Epithelial cell of proximal tubule (primary cell): ENCODE results near the gene COL25A1. TPM values are rescaled to one million over a fixed set of nuclear protein-coding genes. Genes with fewer than 3 reads are reported as not detected.
A peak's percentile ranks its signal among the peaks of the same experiment; 100 is the strongest.

Source experiments
- DNase-seq: peaks from one replicate; pipeline ENCODE4 v3.0.0-alpha.2; 2011; ENCODE audit warnings: low read depth
- H3K4me3 ChIP-seq: 2 replicates; pipeline ENCODE4 v1.5.1; 2011; ENCODE audit warnings: low read depth, mild to moderate bottlenecking, low read length
- total RNA-seq: library from RNA; depleted of rRNA; stranded (reverse); fragments of >200 nt; gene quantifications from 2 replicates; pipeline ENCODE4 v1.2.3, GENCODE V29; 2015
- TF ChIP-seq, protein P1 (sequence below): conservative IDR thresholded peaks from 2 replicates; pipeline ENCODE4 v1.5.1; 2012; ENCODE audit warnings: low read depth, mild to moderate bottlenecking, low read length

COL25A1 gene
- total RNA-seq, 1 donor from 2014 or later = 0.46 TPM

DNA sequence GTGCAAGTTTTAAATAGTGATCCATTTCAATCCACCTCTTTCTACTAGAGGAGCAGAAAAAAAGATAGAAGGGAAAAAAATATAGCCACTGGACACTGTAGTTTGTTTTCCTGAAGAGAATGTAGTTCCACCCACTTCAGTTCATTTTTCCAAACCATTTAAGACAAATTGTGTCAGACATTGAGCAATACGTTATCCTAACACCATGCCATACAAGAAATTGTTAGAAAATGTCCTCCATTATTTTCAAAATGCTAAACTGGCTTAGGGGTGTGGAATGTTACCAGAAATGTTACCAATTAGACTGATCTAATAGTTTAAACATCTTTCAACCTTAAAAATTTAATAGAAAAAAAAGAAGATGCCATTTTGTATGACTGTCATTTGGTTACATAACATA lies 491.0 kb downstream of the COL25A1 start:
- no peak overlapping the region for H3K4me3 ChIP-seq
- DNase-seq = no peak
- TF ChIP-seq, protein P1, sequence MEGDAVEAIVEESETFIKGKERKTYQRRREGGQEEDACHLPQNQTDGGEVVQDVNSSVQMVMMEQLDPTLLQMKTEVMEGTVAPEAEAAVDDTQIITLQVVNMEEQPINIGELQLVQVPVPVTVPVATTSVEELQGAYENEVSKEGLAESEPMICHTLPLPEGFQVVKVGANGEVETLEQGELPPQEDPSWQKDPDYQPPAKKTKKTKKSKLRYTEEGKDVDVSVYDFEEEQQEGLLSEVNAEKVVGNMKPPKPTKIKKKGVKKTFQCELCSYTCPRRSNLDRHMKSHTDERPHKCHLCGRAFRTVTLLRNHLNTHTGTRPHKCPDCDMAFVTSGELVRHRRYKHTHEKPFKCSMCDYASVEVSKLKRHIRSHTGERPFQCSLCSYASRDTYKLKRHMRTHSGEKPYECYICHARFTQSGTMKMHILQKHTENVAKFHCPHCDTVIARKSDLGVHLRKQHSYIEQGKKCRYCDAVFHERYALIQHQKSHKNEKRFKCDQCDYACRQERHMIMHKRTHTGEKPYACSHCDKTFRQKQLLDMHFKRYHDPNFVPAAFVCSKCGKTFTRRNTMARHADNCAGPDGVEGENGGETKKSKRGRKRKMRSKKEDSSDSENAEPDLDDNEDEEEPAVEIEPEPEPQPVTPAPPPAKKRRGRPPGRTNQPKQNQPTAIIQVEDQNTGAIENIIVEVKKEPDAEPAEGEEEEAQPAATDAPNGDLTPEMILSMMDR = no peak

DNA sequence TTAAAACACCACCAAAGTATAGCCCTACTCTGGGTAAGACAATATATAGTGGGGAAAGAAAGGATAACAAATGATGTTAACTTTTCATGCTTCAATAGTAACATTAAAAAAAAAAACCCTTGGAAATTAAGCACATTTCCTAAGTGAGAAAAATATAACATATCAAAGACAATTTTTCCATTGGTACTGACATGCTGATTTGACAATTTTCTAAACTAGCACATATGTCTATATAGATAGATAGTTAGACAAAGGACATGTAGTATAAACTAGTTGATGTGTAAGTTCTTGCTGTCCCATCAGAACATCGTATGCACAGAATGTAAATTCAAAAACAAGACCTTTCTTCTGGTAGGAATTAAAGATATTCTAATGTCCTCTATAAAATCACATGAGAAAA lies 492.4 kb downstream of the COL25A1 start:
- no peak overlapping the region for H3K4me3 ChIP-seq
- TF ChIP-seq, protein P1 = no peak
- DNase-seq = no peak

DNA sequence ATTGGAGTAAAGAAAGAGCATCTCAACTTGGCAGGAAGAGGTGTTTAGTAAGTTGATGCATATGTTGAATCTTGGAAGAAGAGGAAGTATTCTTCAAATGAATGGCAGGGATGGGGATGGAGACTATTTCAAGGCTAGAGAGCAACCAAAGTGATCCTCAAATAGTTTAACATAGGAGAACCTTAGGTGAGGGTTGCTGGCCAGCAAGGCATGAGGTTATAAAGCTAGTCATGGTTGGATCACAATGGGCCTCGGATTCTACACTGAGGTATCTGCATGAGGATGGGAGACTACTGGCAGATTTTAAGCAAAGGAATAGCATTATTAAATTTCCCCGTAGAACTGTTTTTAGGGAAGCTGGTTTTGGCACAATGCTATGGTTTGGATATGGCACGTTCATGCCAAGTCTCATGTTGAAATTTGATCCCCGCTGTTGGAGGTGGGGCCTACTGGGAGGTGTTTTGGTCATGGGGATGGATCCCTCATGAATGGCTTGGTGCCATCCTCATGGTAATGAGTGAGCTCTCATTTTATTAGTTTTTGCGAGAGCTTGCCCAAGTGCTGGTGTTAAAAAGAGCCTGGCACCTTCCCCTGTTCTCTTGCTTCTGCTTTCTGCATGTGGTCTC lies 497.7 kb downstream of the COL25A1 start:
- no peak for DNase-seq
- H3K4me3 ChIP-seq = no peak overlapping the region
- TF ChIP-seq, protein P1 = no peak

DNA sequence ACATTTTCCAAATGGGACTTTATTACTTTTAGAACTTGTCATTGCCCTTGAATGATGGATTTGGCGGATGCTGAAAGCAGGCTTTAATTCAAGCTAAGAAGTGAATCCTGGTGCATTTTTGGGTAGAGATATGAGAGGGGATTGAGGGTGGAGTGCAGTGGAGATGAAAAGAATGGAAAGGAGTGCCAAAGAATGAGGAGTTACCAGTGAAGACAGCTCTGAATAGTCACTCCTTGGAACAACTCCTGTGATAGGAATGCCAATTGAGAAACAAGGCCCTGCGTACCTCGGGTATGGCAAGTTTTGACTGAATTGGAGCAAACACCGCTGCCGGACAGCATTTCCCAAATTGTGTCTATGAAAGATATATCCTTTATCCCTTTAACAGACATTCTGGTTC lies 503.2 kb downstream of the COL25A1 start:
- DNase-seq = no peak
- H3K4me3 ChIP-seq = no peak overlapping the region
- TF ChIP-seq, protein P1 = no peak

GRCh38 chr4:108796173-108796572 lies 506.3 kb downstream of the COL25A1 start:
- no peak overlapping the region for H3K4me3 ChIP-seq
- TF ChIP-seq, protein P1 = no peak
- no peak for DNase-seq

- no peak for DNase-seq
- TF ChIP-seq, protein P1 = no peak
- H3K4me3 ChIP-seq = no peak overlapping the region
These were observed 506.7 kb downstream of the COL25A1 start for GRCh38 chr4:108795733-108796132.

DNA sequence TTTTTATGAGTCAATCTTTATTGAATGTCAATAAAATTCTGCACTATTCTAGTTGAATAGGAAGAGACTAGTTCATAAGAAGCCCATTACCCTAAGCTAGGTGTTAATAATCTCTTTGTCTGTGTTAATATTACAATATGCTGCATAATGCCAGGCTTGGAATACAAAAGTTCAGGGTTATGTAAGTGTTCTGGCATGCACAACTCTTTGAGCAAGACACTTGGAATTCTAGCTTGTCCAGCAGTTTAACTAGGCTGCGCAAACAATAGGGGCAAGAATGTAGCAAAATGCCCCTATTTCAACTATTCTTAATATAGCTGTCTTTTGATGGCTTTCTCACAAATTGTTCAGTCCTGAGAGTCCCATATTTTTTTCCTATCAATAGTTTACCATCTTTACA lies 508.3 kb downstream of the COL25A1 start:
- TF ChIP-seq, protein P1 = no peak
- no peak overlapping the region for H3K4me3 ChIP-seq
- DNase-seq = peak; percentile 40
